Tibial nerve (tissue), 4 donors: ENCODE results near the gene GPHN.

Source experiments
- EP300 ChIP-seq, 2 donors: sonication (generic); formaldehyde crosslinking; IDR thresholded peaks; one replicate each; pipeline ENCODE4 v1.6.1; 2017; ENCODE audit warnings: antibody characterized with exemption in 2 of 2, mild to moderate bottlenecking in 1 of 2
- POLR2A ChIP-seq, 2 donors: fragments of 450-650 bp; IDR thresholded peaks; one replicate each; pipeline ENCODE4 v1.6.1; 2017; ENCODE audit warnings: antibody characterized with exemption in 2 of 2, mild to moderate bottlenecking in 2 of 2, moderate library complexity in 2 of 2
- TF ChIP-seq, protein P1 (sequence below), 5 experiments: fragments of 200-600 bp in 3 of 5; fragments of 450-650 bp in 2 of 5; sonication (generic) in 3 of 5; IDR thresholded peaks; one replicate each; pipeline ENCODE4 v1.5.1; 2016 to 2019; ENCODE audit warnings: antibody characterized with exemption in 5 of 5, mild to moderate bottlenecking in 3 of 5, moderate library complexity in 2 of 5

GRCh38 chr14:66900719-66901118, 392.8 kb downstream of the GPHN start:
- TF ChIP-seq, protein P1, sequence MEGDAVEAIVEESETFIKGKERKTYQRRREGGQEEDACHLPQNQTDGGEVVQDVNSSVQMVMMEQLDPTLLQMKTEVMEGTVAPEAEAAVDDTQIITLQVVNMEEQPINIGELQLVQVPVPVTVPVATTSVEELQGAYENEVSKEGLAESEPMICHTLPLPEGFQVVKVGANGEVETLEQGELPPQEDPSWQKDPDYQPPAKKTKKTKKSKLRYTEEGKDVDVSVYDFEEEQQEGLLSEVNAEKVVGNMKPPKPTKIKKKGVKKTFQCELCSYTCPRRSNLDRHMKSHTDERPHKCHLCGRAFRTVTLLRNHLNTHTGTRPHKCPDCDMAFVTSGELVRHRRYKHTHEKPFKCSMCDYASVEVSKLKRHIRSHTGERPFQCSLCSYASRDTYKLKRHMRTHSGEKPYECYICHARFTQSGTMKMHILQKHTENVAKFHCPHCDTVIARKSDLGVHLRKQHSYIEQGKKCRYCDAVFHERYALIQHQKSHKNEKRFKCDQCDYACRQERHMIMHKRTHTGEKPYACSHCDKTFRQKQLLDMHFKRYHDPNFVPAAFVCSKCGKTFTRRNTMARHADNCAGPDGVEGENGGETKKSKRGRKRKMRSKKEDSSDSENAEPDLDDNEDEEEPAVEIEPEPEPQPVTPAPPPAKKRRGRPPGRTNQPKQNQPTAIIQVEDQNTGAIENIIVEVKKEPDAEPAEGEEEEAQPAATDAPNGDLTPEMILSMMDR (IDR thresholded peaks at IDR 0.05) = no peak
- TF ChIP-seq POLR2A (IDR thresholded peaks at IDR 0.05) (no peak), EP300 (IDR thresholded peaks at IDR 0.05) (no peak)
